ENCODE measurements around the gene HOXD1.

DNA sequence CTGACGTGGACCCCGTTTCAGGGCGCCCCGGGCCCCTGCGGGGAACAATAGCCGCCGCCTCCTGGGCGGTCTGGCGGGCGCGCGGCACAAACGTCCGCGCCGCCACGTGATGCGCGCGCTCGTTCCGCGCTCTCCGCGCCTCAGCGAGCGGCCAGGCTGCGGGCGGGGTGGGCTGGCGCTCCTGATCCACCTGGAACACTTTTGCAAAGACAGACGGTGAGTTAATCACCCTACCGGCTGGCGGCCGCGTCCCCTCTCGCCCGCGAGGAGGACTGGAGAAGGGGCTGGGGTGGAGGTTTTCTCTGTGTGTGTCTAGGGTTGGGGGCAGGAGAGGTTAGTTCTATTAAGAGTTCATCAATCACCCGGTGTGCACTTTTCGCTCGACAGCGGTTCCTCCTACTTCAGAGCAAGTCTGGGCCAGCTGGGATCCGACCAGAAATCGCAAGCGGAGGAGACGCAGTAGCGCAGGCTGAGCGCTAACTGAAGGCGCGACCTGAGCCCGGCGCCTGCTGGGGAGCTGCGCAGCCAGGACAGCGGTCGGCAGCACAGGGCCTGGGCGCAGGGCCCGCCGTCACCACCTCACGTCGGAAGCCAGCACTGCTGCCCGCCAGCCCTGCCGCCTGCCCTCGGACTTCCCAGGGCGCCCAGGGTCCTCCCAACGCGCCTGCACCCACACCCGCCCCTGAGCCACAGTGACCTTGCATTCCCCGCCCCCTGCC lies 10.3 kb upstream of the HOXD1 start:
- TF ChIP-seq, protein P1, sequence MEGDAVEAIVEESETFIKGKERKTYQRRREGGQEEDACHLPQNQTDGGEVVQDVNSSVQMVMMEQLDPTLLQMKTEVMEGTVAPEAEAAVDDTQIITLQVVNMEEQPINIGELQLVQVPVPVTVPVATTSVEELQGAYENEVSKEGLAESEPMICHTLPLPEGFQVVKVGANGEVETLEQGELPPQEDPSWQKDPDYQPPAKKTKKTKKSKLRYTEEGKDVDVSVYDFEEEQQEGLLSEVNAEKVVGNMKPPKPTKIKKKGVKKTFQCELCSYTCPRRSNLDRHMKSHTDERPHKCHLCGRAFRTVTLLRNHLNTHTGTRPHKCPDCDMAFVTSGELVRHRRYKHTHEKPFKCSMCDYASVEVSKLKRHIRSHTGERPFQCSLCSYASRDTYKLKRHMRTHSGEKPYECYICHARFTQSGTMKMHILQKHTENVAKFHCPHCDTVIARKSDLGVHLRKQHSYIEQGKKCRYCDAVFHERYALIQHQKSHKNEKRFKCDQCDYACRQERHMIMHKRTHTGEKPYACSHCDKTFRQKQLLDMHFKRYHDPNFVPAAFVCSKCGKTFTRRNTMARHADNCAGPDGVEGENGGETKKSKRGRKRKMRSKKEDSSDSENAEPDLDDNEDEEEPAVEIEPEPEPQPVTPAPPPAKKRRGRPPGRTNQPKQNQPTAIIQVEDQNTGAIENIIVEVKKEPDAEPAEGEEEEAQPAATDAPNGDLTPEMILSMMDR (IDR thresholded peaks at IDR 0.05 in 8 of 11, conservative IDR thresholded peaks at IDR 0.05 in 3 of 11) = no peak
- no peak for TF ChIP-seq POLR2A (IDR thresholded peaks at IDR 0.05)
